Fibroblast of the aortic adventitia (primary cell): Measurements from ENCODE around the gene MSANTD7. TPM values are rescaled to one million over a fixed set of nuclear protein-coding genes. Genes with fewer than 3 reads are reported as not detected.
A peak's percentile ranks its signal among the peaks of the same experiment; 100 is the strongest.
"Not testable (repeated sequence)": the region's sequence is repeated elsewhere in the genome, so short reads cannot be mapped to it uniquely, and the experiment has no call there.

Source experiments
- DNase-seq: peaks from one replicate; pipeline ENCODE4 v3.0.0-alpha.2; 2010; ENCODE audit warnings: low read depth
- H3K4me3 ChIP-seq: 2 replicates; pipeline ENCODE4 v1.5.1; 2011; ENCODE audit warnings: low read depth, mild to moderate bottlenecking, control low read depth, low read length, moderate library complexity
- total RNA-seq: library from RNA; depleted of rRNA; stranded (reverse); fragments of >200 nt; gene quantifications from 2 replicates; pipeline ENCODE4 v1.2.3, GENCODE V29; 2012; ENCODE audit warnings: low replicate concordance
- TF ChIP-seq, protein P1 (sequence below): IDR thresholded peaks from 2 replicates; pipeline ENCODE4 v1.5.1; 2011; ENCODE audit warnings: mild to moderate bottlenecking, low read length, control low read depth, inconsistent platforms; ENCODE audit not compliant: insufficient read depth

The MSANTD7 gene
- total RNA-seq, 1 donor, result 18.5 TPM

GRCh38 chr10:14810969-14811953, 26.8 kb upstream of the MSANTD7 start:
- TF ChIP-seq, protein P1, sequence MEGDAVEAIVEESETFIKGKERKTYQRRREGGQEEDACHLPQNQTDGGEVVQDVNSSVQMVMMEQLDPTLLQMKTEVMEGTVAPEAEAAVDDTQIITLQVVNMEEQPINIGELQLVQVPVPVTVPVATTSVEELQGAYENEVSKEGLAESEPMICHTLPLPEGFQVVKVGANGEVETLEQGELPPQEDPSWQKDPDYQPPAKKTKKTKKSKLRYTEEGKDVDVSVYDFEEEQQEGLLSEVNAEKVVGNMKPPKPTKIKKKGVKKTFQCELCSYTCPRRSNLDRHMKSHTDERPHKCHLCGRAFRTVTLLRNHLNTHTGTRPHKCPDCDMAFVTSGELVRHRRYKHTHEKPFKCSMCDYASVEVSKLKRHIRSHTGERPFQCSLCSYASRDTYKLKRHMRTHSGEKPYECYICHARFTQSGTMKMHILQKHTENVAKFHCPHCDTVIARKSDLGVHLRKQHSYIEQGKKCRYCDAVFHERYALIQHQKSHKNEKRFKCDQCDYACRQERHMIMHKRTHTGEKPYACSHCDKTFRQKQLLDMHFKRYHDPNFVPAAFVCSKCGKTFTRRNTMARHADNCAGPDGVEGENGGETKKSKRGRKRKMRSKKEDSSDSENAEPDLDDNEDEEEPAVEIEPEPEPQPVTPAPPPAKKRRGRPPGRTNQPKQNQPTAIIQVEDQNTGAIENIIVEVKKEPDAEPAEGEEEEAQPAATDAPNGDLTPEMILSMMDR, result no peak
- no peak for DNase-seq
- no peak overlapping the region for H3K4me3 ChIP-seq

GRCh38 chr10:14812271-14812670, 25.8 kb upstream of the MSANTD7 start:
- peak; percentile 11 for DNase-seq
- no peak overlapping the region for H3K4me3 ChIP-seq
- TF ChIP-seq, protein P1, result no peak

DNA sequence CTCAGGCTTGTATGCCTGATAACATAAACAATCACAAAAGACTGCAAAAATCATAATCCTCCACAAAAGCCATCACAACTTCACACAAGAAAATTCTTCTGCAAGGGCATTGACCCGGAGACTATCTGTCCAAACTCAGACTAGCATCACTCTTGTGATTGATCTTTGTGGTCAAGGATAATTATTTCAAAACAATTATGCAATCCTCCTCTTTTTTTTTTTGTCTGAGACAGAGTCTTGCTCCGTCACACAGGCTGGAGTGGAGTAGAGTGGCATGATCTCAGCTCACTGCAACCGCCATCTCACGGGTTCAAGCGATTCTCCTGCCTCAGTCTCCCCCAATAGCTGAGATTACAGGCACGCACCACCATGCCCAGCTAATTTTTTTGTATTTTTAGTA, 22.4 kb upstream of the MSANTD7 start:
- H3K4me3 ChIP-seq, result no peak overlapping the region
- TF ChIP-seq, protein P1, result no peak

DNA sequence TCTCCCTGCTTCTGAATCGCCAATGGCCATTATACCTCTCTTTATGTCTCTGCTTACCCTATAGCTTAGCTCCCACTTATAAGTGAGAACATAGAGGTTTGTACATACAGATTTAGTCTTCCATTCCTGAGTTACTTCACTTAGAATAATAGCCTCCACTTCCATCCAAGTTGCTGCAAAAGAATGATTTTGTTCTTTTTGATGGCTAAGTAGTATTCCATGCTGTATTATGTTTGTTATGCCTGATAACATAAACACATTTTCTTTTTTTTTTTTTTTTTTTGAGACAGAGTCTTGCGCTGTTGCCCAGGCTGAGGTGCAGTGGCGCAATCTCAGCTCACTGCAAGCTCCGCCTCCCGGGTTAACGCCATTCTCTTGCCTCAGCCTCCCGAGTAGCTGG, 21.4 kb upstream of the MSANTD7 start:
- DNase-seq, H3K4me3 ChIP-seq: not testable (repeated sequence)

More for the DNA sequence above, 22.4 kb upstream of the MSANTD7 start:
- no peak for DNase-seq

- peak; percentile 95 for DNase-seq
- no peak overlapping the region for H3K4me3 ChIP-seq
- TF ChIP-seq, protein P1, result peak; percentile 13
Observed at GRCh38 chr10:14820010-14820774, 17.9 kb upstream of the MSANTD7 start.

DNA sequence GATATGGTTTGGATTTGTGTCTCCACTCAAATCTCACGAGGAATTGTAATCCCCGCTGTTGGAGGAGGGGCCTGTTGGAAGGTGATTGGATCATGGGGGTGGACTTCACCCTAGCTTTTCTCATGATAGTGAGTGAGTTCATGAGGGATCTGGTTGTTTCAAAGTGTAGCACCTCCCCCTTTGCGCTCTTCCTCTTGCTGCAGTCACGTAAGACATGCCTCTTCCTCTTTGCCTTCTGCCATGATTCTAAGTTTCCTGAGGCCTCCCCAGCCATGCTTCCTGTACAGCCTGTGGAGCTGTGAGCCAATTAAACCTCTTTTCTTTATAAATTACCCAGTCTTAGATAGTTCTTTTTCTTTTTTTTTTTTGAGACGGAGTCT, 17.3 kb upstream of the MSANTD7 start:
- TF ChIP-seq, protein P1, result no peak
- DNase-seq, result no peak
- no peak overlapping the region for H3K4me3 ChIP-seq

DNA sequence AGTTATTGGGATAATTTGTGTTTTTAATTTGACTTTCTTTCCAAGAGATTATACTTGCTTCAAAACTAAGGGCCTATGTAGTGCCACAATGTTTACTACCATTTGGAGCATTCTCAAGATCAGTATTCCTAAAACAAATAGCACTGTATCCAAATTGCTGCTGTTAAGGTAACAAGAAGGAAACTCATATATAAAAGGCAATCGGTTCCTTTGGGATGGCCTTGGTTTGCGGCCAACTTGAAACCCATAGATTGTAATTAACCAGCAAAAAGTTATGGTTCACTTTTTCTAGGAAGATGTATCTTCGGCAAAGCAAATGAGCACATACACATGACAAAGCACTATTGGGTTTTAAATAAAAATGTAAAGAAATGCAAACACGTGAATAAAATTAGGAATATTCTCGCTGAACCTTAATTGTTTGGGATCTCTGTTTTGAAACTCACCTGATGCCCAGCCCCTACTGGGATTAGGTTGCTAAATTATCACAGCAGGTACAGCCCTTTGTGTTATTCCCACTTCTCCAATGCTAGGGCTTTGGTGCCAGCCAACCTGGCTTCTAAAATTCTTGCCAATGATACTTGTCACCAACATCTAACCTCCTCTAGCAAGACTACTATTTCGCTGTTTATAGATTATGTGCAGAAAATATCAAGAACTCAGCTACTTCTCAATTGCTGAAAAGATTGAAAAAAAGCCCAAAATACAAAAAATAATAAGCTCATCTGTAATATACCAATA, 16.3 kb upstream of the MSANTD7 start:
- H3K4me3 ChIP-seq, result no peak overlapping the region
- no peak for DNase-seq
- TF ChIP-seq, protein P1, result no peak
